ENCODE measurements around the gene NUDCD3. TPM values are rescaled to one million over a fixed set of nuclear protein-coding genes. Genes with fewer than 3 reads are reported as not detected.

The NUDCD3 gene
- polyA plus RNA-seq, 1 donor (not counting 4 experiments of a cell fraction or from before 2014, with no cell fraction given) = 58.7 TPM

GRCh38 chr7:44381494-44382220 is 108.8 kb downstream of the NUDCD3 start:
- no peaks in the 10 kb centered on the region for H3K79me2 ChIP-seq (ENCODE audit: control insufficient read depth, insufficient read depth, low read length)
- H3K9me3 ChIP-seq (ENCODE audit: control insufficient read depth, low read depth, low read length) = no peaks in the 10 kb centered on the region
- no peaks in the 10 kb centered on the region for H3K9me1 ChIP-seq (ENCODE audit: control insufficient read depth, extremely low read depth, insufficient read depth, low read length)
- no peaks in the 10 kb centered on the region for H3K27me3 ChIP-seq (ENCODE audit: control insufficient read depth, extremely low read depth, insufficient read depth, low read length)
- no peak overlapping the region for H2AFZ ChIP-seq (ENCODE audit: control insufficient read depth, low read length)
- H3K4me1 ChIP-seq (ENCODE audit: control insufficient read depth, extremely low read depth, insufficient read depth, low read length) = peaks cover 37% of the 10 kb centered on the region
- H3K4me3 ChIP-seq (ENCODE audit: control insufficient read depth in 2 of 3, extremely low read depth in 1 of 3, insufficient read depth in 2 of 3, low read depth in 1 of 3, low read length in 3 of 3) = no peak overlapping the region
- dilution Hi-C loops (cut with MboI; ENCODE audit: extremely low pct_ligation_motif_present, low sequenced_read_pairs) = no loop called here
- H3K9ac ChIP-seq (ENCODE audit: control insufficient read depth, extremely low read depth, insufficient read depth, low read length) = no peak overlapping the region
- DNase-seq (ENCODE audit: low read depth, low spot score) (no peak), FAIRE-seq (no peak)
- peaks cover 11 to 14% of the 10 kb centered on the region in 2 experiments for H3K36me3 ChIP-seq (ENCODE audit: control insufficient read depth in 2 of 2, extremely low read depth in 1 of 2, insufficient read depth in 2 of 2, low read length in 2 of 2)
- no peak overlapping the region for H3K27ac ChIP-seq (ENCODE audit: control insufficient read depth, insufficient read depth, low read length)
- H4K20me1 ChIP-seq (ENCODE audit: control insufficient read depth, extremely low read depth, insufficient read depth, low read length) = no peaks in the 10 kb centered on the region
- no peak overlapping the region for H3K4me2 ChIP-seq (ENCODE audit: control insufficient read depth, extremely low read depth, insufficient read depth, low read depth, low read length)
- TF ChIP-seq, protein P1, sequence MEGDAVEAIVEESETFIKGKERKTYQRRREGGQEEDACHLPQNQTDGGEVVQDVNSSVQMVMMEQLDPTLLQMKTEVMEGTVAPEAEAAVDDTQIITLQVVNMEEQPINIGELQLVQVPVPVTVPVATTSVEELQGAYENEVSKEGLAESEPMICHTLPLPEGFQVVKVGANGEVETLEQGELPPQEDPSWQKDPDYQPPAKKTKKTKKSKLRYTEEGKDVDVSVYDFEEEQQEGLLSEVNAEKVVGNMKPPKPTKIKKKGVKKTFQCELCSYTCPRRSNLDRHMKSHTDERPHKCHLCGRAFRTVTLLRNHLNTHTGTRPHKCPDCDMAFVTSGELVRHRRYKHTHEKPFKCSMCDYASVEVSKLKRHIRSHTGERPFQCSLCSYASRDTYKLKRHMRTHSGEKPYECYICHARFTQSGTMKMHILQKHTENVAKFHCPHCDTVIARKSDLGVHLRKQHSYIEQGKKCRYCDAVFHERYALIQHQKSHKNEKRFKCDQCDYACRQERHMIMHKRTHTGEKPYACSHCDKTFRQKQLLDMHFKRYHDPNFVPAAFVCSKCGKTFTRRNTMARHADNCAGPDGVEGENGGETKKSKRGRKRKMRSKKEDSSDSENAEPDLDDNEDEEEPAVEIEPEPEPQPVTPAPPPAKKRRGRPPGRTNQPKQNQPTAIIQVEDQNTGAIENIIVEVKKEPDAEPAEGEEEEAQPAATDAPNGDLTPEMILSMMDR (optimal IDR thresholded peaks at IDR 0.05 in 1 of 3, IDR thresholded peaks at IDR 0.05 in 1 of 3, conservative IDR thresholded peaks at IDR 0.05 in 1 of 3; ENCODE audit: extremely low read depth in 1 of 3, insufficient read depth in 2 of 3, low read length in 3 of 3) = no peak
- TF ChIP-seq EZH2 (IDR thresholded peaks at IDR 0.05; ENCODE audit: low read length) = no peak

DNA sequence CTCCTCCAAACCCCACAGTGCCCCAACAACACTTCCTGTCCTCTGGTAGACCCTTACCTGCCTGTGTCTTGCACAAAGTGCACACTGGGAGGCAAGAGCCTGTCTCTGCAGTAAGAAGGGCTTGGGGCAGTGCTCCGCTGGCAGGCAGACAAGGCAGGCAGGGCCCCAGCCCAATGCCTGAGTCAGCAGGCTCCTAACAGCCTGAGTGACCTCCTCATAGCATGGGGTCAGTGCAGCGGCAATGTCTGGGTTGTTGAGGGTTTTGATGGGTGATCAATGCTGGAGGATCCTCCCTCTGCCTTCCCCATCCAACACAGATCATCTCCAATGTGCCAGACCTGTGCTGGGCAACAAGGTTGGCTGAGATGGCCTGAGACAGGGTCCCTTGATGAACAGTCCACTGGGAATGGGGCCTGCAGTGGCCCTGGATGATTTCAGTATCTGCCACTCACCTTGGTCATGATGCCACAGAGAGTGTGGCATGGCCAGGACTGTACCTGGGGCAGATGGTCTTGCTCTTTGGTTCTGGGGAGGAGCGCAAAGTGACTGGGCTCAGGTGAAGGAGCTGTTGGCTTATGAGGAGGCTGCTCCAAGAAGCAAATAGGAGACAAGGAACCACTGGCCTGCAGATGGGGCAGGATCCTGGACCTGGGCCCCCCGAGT is 109.5 kb downstream of the NUDCD3 start:
- no peak overlapping the region for H2AFZ ChIP-seq (ENCODE audit: control insufficient read depth, low read length)
- H3K79me2 ChIP-seq (ENCODE audit: control insufficient read depth, insufficient read depth, low read length) = no peaks in the 10 kb centered on the region
- peaks cover 10 to 11% of the 10 kb centered on the region in 2 experiments for H3K36me3 ChIP-seq (ENCODE audit: control insufficient read depth in 2 of 2, extremely low read depth in 1 of 2, insufficient read depth in 2 of 2, low read length in 2 of 2)
- DNase-seq (ENCODE audit: low read depth, low spot score) = no peak
- dilution Hi-C loops (cut with MboI; ENCODE audit: extremely low pct_ligation_motif_present, low sequenced_read_pairs) = no loop called here
- H3K4me3 ChIP-seq (ENCODE audit: control insufficient read depth in 2 of 3, extremely low read depth in 1 of 3, insufficient read depth in 2 of 3, low read depth in 1 of 3, low read length in 3 of 3) = no peak overlapping the region
- peaks cover 37% of the 10 kb centered on the region for H3K4me1 ChIP-seq (ENCODE audit: control insufficient read depth, extremely low read depth, insufficient read depth, low read length)
- no peaks in the 10 kb centered on the region for H3K9me3 ChIP-seq (ENCODE audit: control insufficient read depth, low read depth, low read length)
- H4K20me1 ChIP-seq (ENCODE audit: control insufficient read depth, extremely low read depth, insufficient read depth, low read length) = no peaks in the 10 kb centered on the region
- no peak for FAIRE-seq
- TF ChIP-seq EZH2 (IDR thresholded peaks at IDR 0.05; ENCODE audit: low read length) = no peak
- TF ChIP-seq, protein P1 (optimal IDR thresholded peaks at IDR 0.05 in 1 of 3, IDR thresholded peaks at IDR 0.05 in 1 of 3, conservative IDR thresholded peaks at IDR 0.05 in 1 of 3; ENCODE audit: extremely low read depth in 1 of 3, insufficient read depth in 2 of 3, low read length in 3 of 3) = no peak
- no peak overlapping the region for H3K27ac ChIP-seq (ENCODE audit: control insufficient read depth, insufficient read depth, low read length)
- H3K9ac ChIP-seq (ENCODE audit: control insufficient read depth, extremely low read depth, insufficient read depth, low read length) = no peak overlapping the region
- no peaks in the 10 kb centered on the region for H3K27me3 ChIP-seq (ENCODE audit: control insufficient read depth, extremely low read depth, insufficient read depth, low read length)
- H3K4me2 ChIP-seq (ENCODE audit: control insufficient read depth, extremely low read depth, insufficient read depth, low read depth, low read length) = no peak overlapping the region
- no peaks in the 10 kb centered on the region for H3K9me1 ChIP-seq (ENCODE audit: control insufficient read depth, extremely low read depth, insufficient read depth, low read length)
